GM12874 (cell line): ENCODE measurements around the gene CYB5RL.

ENCODE experiments used
- TF ChIP-seq, protein P1 (sequence below): IDR thresholded peaks from 2 replicates; pipeline ENCODE4 v1.5.1; 2011; ENCODE audit warnings: low read depth, mild to moderate bottlenecking, control low read depth, low read length, moderate library complexity; ENCODE audit not compliant: insufficient read depth

CYB5RL gene

GRCh38 chr1:54177726-54178125 is 22.1 kb downstream of the CYB5RL start:
- TF ChIP-seq, protein P1, sequence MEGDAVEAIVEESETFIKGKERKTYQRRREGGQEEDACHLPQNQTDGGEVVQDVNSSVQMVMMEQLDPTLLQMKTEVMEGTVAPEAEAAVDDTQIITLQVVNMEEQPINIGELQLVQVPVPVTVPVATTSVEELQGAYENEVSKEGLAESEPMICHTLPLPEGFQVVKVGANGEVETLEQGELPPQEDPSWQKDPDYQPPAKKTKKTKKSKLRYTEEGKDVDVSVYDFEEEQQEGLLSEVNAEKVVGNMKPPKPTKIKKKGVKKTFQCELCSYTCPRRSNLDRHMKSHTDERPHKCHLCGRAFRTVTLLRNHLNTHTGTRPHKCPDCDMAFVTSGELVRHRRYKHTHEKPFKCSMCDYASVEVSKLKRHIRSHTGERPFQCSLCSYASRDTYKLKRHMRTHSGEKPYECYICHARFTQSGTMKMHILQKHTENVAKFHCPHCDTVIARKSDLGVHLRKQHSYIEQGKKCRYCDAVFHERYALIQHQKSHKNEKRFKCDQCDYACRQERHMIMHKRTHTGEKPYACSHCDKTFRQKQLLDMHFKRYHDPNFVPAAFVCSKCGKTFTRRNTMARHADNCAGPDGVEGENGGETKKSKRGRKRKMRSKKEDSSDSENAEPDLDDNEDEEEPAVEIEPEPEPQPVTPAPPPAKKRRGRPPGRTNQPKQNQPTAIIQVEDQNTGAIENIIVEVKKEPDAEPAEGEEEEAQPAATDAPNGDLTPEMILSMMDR = no peak

DNA sequence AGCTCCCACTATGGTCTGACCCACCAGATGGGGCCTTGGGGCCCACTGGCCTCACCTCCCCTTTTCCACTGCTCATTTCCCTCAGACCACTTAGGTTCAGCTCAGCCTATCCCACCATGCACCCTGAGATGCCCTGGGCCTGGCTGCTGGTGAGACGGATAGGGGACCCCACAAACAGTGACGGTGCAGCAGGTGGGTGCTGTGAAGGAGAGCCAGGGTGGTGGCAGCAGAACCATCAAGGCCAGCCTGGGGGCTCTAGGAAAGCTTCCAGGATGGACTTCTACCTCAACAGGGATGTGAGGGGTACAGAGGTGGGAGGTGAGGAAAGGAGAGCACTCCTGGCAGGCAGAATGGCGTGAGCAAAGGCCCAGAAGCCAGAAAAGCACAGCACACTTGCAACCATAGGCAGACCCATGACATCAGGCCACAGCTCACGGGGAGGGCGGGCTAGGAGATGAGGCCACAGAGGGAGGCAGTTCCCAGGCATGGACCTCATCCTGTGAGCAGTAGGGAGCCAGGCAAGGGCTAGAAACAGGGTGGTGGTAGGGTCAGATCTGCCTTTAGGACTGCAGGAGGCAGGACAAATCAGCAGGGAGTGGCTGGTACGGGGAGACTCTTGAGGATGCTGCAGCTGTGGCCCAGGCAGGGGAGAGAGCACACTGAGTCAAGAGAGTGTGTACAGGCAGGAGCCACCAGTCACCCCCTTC is 23.1 kb downstream of the CYB5RL start:
- TF ChIP-seq, protein P1 = no peak

GRCh38 chr1:54174106-54174505 is 25.7 kb downstream of the CYB5RL start:
- TF ChIP-seq, protein P1 = no peak

DNA sequence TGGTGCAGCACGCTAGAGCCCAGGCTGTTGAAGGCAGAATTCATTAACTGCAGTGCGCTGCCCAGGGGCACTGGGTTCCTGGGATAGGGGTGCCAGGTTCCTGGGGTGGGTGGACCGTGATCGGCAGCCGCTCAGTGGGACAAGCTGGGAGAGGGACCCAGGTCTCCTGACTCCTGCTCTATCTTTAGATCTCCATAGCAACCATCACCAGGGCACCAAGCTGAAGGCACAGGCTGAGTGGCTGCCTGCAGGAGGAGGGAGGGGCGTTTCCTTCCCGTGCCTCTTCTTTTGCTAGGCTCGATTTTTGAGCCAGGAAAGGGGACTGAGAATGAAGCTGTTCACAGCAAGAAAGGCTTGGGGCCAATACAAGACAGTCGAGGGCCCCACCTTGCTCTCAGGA is 26.1 kb downstream of the CYB5RL start:
- TF ChIP-seq, protein P1 = no peak

- TF ChIP-seq, protein P1 = no peak
These were observed 26.9 kb downstream of the CYB5RL start for GRCh38 chr1:54172614-54173599.

GRCh38 chr1:54171606-54172005 is 28.2 kb downstream of the CYB5RL start:
- TF ChIP-seq, protein P1 = no peak

DNA sequence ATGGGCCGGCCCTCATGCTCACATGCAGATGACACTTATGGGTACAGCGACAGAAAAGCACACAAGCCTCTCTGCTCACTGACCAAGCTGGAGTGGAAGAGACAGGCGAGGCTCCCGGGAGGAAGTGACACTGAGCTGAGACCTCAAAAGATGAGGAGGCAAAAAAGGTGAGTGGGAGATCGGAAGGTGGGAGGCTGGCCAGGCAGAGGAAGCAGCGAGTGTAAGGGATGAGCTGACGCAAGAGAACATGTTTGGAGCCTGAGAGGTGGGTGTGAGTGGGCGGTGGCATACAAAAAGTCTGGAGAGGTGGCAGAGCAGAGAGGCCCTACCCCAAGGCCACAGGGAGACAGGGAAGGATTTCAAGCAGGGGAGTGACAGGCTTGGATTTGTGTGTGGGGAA is 28.8 kb downstream of the CYB5RL start:
- TF ChIP-seq, protein P1 = no peak
